Astrocyte of the spinal cord (primary cell): ENCODE results near the gene CHAD.

ENCODE experiments used
- DNase-seq: peaks from one replicate; pipeline ENCODE4 v3.0.0; 2011; ENCODE audit warnings: low read depth, low spot score
- H3K4me3 ChIP-seq: 2 replicates; pipeline ENCODE4 v1.5.1; 2011; ENCODE audit warnings: low read depth, mild to moderate bottlenecking, low read length, moderate library complexity
- CTCF ChIP-seq: IDR thresholded peaks from 2 replicates; pipeline ENCODE4 v1.5.1; 2012; ENCODE audit warnings: low read depth, mild to moderate bottlenecking, low read length, inconsistent platforms
- in situ Hi-C: cut with HindIII; loops from 2 replicates; pipeline ENCODE4 v1.10.0; 2017; ENCODE audit warnings: low sequenced_read_pairs

Gene CHAD

GRCh38 chr17:50501054-50501453 lies 32.4 kb upstream of the CHAD start:
- in situ Hi-C loops: no loop called here
- DNase-seq: no peak
- peak; percentile 56 for TF ChIP-seq CTCF
- no peak overlapping the region for H3K4me3 ChIP-seq

- in situ Hi-C loops: no loop called here
- H3K4me3 ChIP-seq: no peak overlapping the region
- DNase-seq: no peak
- no peak for TF ChIP-seq CTCF
These were observed 31.0 kb upstream of the CHAD start for GRCh38 chr17:50499721-50500120.

- no peak for TF ChIP-seq CTCF
- in situ Hi-C loops: no loop called here
- DNase-seq: no peak
- no peak overlapping the region for H3K4me3 ChIP-seq
These were observed 30.6 kb upstream of the CHAD start for GRCh38 chr17:50499270-50499669.

GRCh38 chr17:50498021-50498874 lies 29.6 kb upstream of the CHAD start:
- in situ Hi-C loops: no loop called here
- no peak overlapping the region for H3K4me3 ChIP-seq
- no peak for TF ChIP-seq CTCF
- no peak for DNase-seq

- in situ Hi-C loops: no loop called here
- TF ChIP-seq CTCF: no peak
- H3K4me3 ChIP-seq: no peak overlapping the region
- no peak for DNase-seq
These were observed 27.2 kb upstream of the CHAD start for GRCh38 chr17:50495918-50496317.

- H3K4me3 ChIP-seq: no peak overlapping the region
- in situ Hi-C loops: no loop called here
- no peak for DNase-seq
- TF ChIP-seq CTCF: no peak
These were observed 26.6 kb upstream of the CHAD start for GRCh38 chr17:50495217-50495823.
